Hepatocyte (in vitro differentiated cells): ENCODE data around the gene VAV3.

Experiments
- EZH2 ChIP-seq: fragments of 200-600 bp; sonication (generic); IDR thresholded peaks from 2 replicates; pipeline ENCODE4 v1.6.1; 2016; ENCODE audit warnings: antibody characterized with exemption, mild to moderate bottlenecking, borderline replicate concordance
- EZH2phosphoT487 ChIP-seq: fragments of 200-600 bp; sonication (generic); IDR thresholded peaks from one replicate; pipeline ENCODE4 v1.6.1; 2018; ENCODE audit warnings: antibody characterized with exemption, mild to moderate bottlenecking, low read depth, moderate library complexity; ENCODE audit not compliant: unreplicated experiment, severe bottlenecking
- TF ChIP-seq, protein P1 (sequence below): fragments of 200-600 bp; sonication (generic); IDR thresholded peaks from 2 replicates; pipeline ENCODE4 v1.5.1; 2016; ENCODE audit warnings: antibody characterized with exemption, mild to moderate bottlenecking; ENCODE audit not compliant: poor library complexity

DNA sequence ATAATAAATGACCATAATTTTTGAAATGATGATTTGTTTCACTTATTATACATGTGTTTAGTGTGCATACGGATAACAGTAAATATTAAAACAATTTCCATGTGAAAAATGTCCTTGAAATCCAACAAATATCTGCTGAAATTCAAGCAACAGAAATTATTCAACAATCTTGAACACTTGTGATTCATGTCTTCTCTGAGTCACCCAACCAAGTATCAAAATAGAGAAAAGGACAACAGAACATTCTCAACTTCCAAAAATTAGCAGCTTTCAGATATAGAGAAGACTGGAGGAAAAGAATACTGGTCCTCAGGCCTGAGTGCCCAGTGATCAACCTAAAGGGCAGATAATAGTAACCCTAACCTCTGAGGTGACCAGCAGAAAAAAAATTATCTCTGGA is 90.8 kb downstream of the VAV3 start:
- TF ChIP-seq, protein P1, sequence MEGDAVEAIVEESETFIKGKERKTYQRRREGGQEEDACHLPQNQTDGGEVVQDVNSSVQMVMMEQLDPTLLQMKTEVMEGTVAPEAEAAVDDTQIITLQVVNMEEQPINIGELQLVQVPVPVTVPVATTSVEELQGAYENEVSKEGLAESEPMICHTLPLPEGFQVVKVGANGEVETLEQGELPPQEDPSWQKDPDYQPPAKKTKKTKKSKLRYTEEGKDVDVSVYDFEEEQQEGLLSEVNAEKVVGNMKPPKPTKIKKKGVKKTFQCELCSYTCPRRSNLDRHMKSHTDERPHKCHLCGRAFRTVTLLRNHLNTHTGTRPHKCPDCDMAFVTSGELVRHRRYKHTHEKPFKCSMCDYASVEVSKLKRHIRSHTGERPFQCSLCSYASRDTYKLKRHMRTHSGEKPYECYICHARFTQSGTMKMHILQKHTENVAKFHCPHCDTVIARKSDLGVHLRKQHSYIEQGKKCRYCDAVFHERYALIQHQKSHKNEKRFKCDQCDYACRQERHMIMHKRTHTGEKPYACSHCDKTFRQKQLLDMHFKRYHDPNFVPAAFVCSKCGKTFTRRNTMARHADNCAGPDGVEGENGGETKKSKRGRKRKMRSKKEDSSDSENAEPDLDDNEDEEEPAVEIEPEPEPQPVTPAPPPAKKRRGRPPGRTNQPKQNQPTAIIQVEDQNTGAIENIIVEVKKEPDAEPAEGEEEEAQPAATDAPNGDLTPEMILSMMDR: no peak
- TF ChIP-seq EZH2 (no peak), EZH2phosphoT487 (no peak)
